ENCODE data around the gene MYT1. TPM values are rescaled to one million over a fixed set of nuclear protein-coding genes. Genes with fewer than 3 reads are reported as not detected.
"Not testable (repeated sequence)": the region's sequence is repeated elsewhere in the genome, so short reads cannot be mapped to it uniquely, and the experiment has no call there.

Gene MYT1
- total RNA-seq, 2 donors from 2014 or later: 0.27 to 0.74 TPM

GRCh38 chr20:64233725-64234124 lies 69.5 kb downstream of the MYT1 start:
- no peak for DNase-seq (ENCODE audit: low spot score)
- intact Hi-C loops (cut with DNase I): no loop called here
- H3K36me3 ChIP-seq: no peaks in the 10 kb centered on the region

GRCh38 chr20:64234291-64234791 lies 70.1 kb downstream of the MYT1 start:
- DNase-seq (ENCODE audit: low spot score): no peak
- intact Hi-C loops (cut with DNase I): no loop called here
- Histone ChIP-seq H3K9me3 (no peaks in the 10 kb centered on the region), H3K27ac (no peak overlapping the region), H3K4me1 (replicated peaks) (no peaks in the 10 kb centered on the region), H3K4me3 (no peak overlapping the region), H3K27me3 (replicated peaks; ENCODE audit: insufficient read depth) (no peaks in the 10 kb centered on the region), H3K36me3 (no peaks in the 10 kb centered on the region)
- 91% methylated on average over 11 of the region's 11 CpGs for WGBS
- TF ChIP-seq POLR2AphosphoS5 (IDR thresholded peaks at IDR 0.05) (no peak), CTCF (IDR thresholded peaks at IDR 0.05) (no peak), POLR2A (IDR thresholded peaks at IDR 0.05) (no peak)

More at GRCh38 chr20:64233725-64234124, 69.5 kb downstream of the MYT1 start:
- H3K27me3 ChIP-seq (replicated peaks; ENCODE audit: insufficient read depth): no peaks in the 10 kb centered on the region
- 60% methylated on average over 3 of the region's 5 CpGs for WGBS
- no peak for TF ChIP-seq POLR2AphosphoS5 (IDR thresholded peaks at IDR 0.05)
- TF ChIP-seq POLR2A (IDR thresholded peaks at IDR 0.05): no peak
- H3K4me1 ChIP-seq (replicated peaks): no peaks in the 10 kb centered on the region
- H3K4me3 ChIP-seq: no peak overlapping the region
- no peak overlapping the region for H3K27ac ChIP-seq
- no peaks in the 10 kb centered on the region for H3K9me3 ChIP-seq

GRCh38 chr20:64234921-64235565 lies 70.8 kb downstream of the MYT1 start:
- DNase-seq (ENCODE audit: low spot score); H3K9me3 ChIP-seq; H3K4me3 ChIP-seq; H3K27ac ChIP-seq; H3K36me3 ChIP-seq; H3K27me3 ChIP-seq (replicated peaks; ENCODE audit: insufficient read depth); intact Hi-C loops (cut with DNase I); H3K4me1 ChIP-seq (replicated peaks): not testable (repeated sequence)
- WGBS: 96% methylated on average over 17 of the region's 17 CpGs

DNA sequence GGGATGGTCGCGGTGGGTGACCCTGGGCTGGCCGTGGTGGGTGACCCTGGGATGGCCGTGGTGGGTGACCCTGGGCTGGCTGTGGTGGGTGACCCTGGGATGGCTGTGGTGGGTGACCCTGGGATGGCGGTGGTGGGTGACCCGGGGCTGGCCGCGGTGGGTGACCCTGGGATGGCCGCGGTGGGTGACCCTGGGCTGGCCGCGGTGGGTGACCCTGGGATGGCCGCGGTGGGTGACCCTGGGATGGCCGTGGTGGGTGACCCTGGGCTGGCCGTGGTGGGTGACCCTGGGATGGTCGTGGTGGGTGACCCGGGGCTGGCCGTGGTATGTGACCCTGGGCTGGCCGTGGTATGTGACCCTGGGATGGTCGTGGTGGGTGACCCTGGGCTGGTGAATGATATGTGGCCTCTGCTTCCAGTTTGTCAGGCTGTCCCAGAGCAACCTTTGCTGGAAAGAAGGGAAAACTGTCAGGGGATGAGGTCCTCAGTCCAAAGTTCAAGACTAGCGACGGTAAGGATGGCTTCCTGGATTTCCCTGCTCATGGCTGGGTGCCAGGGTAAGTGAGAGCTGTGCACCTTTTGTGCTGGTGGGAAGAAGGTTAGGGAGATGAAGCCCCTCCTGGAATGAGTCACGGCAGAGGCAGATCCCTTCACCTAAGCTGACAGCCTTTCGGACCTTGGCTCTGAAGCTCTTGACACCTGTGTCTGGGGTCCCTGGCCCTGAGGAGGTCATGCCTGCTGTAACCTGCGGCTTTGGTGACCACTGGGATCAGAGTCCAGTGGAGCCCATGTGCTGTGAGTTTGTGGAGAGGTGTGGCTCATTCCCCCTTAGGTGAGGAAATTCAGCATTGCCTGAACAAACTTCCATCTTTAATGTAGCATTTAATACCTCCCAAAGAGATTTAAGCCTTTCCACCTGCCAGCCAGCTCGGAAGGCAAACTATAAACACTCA lies 72.2 kb downstream of the MYT1 start:
- TF ChIP-seq POLR2AphosphoS5 (IDR thresholded peaks at IDR 0.05): no peak
- TF ChIP-seq CTCF (IDR thresholded peaks at IDR 0.05): no peak
- no peak for TF ChIP-seq POLR2A (IDR thresholded peaks at IDR 0.05)
- intact Hi-C loops (cut with DNase I): no loop called here
- 86% methylated on average over 19 of the region's 27 CpGs for WGBS

DNA sequence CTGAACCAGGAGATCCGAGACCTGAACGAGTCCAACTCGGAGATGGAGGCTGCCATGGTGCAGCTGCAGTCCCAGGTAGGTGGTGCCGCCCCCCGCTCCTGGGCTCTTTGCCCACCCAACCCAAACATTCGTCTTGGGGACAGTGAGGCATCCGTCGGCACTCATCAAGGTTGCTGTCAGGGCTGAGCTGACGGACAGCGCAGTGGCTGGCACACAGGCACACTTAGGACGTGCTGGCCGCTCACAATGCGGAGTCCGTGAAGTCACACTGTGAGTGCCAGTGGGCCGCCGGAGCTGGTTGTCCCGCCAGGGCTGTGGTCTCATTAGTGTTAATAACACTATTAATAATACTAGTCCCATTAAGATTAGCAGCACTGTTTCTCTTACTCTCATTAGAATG lies 73.1 kb downstream of the MYT1 start:
- Histone ChIP-seq H3K27me3 (replicated peaks; ENCODE audit: insufficient read depth) (no peaks in the 10 kb centered on the region), H3K27ac (no peak overlapping the region), H3K9me3 (no peaks in the 10 kb centered on the region), H3K4me1 (replicated peaks) (no peaks in the 10 kb centered on the region), H3K36me3 (no peaks in the 10 kb centered on the region), H3K4me3 (no peak overlapping the region)
- intact Hi-C loops (cut with DNase I): no loop called here
- WGBS: 94% methylated on average over 17 of the region's 17 CpGs
- DNase-seq (ENCODE audit: low spot score): no peak
- TF ChIP-seq POLR2AphosphoS5 (IDR thresholded peaks at IDR 0.05): no peak
- TF ChIP-seq CTCF (IDR thresholded peaks at IDR 0.05): no peak
- TF ChIP-seq POLR2A (IDR thresholded peaks at IDR 0.05): no peak

More for the DNA sequence above, 72.2 kb downstream of the MYT1 start:
- no peaks in the 10 kb centered on the region for H3K36me3 ChIP-seq
- H3K4me1 ChIP-seq (replicated peaks): no peaks in the 10 kb centered on the region
- H3K27me3 ChIP-seq (replicated peaks; ENCODE audit: insufficient read depth): no peaks in the 10 kb centered on the region
- no peak overlapping the region for H3K27ac ChIP-seq
- no peak overlapping the region for H3K4me3 ChIP-seq
- DNase-seq (ENCODE audit: low spot score): no peak
- H3K9me3 ChIP-seq: no peaks in the 10 kb centered on the region
